ENCODE results near the gene GPC4.
"Not testable (repeated sequence)": the region's sequence is repeated elsewhere in the genome, so short reads cannot be mapped to it uniquely, and the experiment has no call there.

The GPC4 gene

DNA sequence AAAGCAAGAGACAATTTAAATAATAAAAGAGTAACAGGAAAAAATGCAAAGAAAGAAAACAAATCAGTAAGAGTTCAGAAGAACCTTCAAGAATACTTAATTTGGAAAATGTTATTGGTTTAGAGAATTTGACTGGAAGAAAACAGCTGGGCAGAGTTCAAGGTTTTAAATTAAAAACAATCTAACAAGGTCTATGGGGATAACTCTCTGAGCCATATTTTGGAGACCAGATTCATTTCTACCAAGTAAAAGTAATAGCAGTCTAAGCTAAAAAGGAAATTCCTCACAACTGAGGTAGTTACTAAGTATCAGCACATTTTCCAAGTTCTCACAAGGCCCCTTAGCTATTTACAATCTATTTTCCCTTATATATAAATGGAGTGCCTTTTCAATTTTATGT, 114.7 kb downstream of the GPC4 start:
- DNase-seq = no peak

DNA sequence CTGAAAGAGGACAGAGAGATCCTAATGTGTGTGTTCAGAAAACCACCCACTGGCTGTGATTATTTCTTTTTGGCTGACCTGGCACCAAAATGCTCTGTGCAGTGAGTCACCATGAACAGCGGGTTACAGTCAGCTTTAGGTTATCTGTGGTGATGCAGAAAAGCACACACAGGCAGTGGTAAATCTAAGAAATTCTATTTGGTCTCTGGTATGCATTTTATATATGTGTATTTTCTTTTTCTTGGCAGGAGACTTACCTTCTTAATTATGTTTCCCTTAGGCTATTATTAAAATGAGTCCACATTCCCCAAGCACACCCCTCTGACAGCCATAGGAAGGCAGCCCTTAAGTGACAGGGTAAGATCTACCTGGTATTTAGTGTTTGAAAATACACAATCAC, 118.0 kb downstream of the GPC4 start:
- DNase-seq = no peak

DNA sequence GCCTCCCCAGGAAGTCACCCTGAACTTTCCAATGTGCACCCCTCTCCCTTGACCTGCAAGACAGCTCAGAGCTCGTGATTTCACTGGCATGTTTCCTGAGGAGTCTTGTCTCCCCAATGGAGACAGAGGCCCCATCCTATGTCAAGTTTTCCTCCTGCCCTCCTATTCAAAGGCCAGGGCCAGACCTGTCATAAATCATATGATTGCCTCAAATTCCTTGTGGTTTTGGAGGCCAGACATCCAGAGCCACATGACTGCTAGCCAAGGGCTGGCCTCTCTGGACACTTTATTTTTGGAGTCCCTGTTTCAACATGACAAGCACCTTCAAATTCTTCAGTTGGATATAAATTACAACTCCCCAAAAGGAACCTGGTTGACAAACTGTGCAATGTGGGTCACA, 121.2 kb downstream of the GPC4 start:
- no peak for DNase-seq

DNA sequence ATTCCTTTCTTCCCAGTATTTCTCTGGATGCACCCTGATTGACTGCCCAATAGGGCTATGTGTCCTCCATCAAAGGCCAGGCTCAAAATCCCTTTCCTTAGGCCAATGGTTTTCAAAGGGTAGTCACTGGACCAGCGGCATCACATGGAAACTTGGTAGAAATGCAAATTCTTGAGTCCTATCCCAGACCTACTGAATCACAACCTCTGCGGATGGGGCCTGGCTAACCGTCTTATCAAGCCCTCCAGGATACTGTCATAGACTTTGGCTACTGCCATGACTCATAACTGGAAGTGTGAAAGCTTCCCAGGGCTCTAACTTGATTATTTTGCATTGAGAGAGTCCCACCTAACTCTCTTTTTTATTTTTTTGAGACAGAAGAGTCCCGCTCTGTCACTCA, 125.2 kb downstream of the GPC4 start:
- no peak for DNase-seq

DNA sequence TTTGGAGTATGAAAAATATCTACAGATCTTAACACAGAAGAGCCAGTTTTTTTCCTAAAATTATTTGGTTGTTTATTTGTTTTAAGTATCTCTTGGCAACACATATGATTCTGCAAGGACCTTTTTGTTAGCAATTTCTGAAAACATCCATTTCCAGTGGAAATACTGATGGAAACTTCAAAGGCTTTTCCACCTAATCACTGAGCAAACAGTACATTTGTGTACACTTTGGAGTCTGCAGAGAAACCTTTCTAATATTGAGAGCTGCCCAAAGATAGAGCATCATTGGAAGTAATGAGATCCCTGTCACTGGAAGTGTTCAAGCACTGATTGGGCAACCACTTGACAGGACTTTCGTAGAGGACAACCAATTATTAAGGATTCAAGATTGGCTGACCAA, 127.4 kb downstream of the GPC4 start:
- no peak for DNase-seq

DNA sequence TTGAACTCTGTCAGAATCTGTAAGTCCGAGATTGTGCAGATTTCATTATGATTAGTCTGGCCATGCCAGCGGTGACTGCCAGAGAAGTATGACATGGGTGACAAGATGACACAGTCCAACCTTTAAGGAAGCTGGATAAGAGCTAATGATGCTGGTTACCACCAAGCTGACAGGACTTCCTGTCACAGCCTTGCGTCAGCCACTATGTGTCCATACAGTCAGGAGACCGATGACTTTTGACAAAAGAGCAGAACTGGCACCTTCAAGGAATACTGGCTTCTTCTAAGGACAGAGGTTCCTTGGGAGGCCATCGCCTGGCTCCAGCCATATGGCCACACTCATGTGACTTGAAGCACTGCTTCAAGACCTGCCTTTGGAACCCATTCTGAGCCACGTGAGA, 129.9 kb downstream of the GPC4 start:
- no peak for DNase-seq

DNA sequence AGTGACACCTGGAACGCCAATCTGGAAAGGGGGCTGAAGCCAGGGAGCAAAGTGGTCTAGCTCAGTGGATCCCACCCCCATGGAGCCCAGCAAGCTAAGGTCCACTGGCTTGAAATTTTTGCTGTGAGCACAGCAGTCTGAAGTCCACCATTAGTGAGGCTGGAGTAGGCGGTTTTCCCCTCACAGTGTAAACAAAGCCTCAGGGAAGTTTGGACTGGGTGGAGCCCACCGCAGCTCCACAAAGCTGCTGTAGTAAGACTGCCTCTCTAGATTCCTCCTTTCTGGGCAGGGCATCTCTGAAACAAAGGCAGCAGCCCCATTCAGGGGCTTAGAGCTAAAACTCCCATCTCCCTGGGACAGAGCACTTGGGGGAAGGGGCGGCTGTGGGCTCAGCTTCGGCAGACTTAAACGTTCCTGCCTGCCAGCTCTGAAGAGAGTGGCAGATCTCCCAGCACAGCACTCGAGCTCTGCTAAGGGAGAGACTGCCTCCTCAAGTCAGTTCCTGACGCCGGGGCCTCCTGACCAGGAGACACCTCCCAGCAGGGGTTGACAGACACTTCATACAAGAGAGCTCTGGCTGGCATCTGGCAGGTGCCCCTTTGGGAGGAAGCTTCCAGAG, 136.1 kb downstream of the GPC4 start:
- DNase-seq = not testable (repeated sequence)

GRCh38 chrX:133273180-133273579, 142.1 kb downstream of the GPC4 start:
- no peak for DNase-seq

- DNase-seq = no peak
These were observed 146.1 kb downstream of the GPC4 start for GRCh38 chrX:133269168-133269567.

DNA sequence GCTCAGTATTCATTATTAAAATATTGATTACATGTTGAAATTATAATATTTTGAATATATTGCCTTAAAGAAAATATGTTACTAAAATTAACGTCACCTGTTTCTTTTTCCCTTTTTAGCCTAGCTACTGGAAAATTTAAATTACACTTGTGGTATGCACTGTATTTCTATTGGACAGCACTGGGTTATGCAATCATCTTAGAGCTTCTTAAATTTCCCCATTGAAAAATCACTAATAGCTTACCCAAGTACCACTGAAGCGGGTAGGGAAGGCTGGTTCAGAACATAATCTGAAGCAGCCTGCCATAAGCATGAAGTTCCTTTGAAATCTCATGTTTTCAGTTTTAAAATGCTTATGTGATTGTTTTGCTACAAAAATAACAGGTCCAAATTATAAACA, 147.7 kb downstream of the GPC4 start:
- no peak for DNase-seq

GRCh38 chrX:133265331-133265730, 150.0 kb downstream of the GPC4 start:
- no peak for DNase-seq

DNA sequence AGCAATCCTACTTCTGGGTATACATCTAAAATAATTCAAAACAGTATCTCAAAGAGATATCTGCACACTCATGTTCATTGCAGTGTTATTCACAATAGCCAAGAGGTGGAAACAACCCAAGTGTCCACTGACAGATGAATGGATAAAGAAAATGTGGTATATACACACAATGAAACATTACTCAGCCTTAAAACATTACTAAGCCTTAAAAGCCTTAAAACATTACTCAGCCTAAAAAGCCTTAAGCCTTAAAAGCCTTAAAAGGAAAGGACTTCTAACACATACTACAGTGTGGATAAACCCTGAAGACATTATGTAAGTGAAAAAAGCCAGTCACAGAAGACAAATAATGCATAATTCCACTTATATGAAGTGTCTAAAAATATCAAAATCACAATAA, 156.8 kb downstream of the GPC4 start:
- DNase-seq = no peak

DNA sequence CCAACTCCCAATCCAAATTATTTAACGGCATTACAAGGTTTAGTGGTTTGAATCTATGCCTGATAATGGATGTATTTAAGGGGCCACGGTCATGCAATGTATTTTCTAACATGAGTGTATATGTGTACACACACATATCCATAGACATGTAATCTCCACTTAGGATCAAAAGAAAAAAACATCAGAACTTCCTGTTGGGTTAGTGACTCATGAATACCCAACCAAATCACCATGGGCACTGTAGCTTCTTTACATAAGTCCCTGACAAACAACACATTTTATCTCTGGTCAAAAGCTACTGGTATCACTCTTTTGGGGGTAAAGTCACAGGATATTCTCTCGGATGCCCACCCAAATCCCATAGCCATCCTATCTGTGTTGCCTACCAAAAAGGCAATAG, 160.6 kb downstream of the GPC4 start:
- no peak for DNase-seq

- DNase-seq = no peak
These were observed 164.1 kb downstream of the GPC4 start for GRCh38 chrX:133251204-133251603.

DNA sequence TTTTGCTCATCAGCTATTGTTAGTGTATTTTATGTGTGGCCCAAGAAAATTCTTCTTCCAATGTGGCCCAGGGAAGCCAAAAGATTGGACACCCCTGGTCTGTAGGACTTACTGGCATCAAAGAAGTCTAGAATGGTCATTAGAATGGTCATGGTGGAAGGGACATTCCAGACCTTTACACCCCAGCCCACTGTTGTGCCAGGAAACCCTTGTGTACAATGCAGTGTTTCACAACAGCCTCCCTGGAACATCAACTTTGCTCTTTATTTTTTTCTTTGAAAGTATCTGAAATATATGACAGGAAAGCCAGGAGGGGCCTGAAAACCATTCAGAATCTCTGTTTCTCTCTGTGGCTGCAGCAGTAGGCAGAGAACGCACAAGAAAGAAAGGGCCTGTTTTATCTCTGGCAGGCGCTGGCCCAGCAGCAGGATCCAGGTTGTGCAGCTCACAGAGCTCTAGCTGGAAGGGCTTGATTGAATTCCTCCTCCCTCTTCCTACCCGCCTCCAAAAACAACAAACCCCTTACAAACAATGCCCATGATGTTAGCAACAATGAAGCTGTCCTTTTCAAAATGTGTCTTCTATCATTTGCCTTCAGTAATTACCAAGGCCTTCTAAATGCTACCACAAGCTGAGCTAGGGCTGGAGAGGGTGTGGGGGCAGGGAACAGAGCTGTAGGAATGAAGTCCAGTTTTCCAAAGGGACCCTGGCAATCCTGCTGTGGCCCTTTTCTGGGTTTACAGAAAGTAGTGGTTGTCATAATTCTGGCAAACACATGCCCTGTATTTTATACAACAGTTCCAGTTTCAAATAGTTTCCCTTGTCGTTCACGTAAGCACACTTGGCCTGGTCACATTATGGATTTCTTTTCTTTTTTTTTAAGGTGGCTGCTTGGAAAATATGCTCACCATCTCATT, 164.8 kb downstream of the GPC4 start:
- no peak for DNase-seq

All from NK-92 treated with Interleukin-12 subunit alpha and Interleukin-12 subunit beta, amount 100 ng/mL, for 24 hours (cell line).